Suprapubic skin (tissue), 4 donors: ENCODE results near the gene CDK5RAP2. TPM values are rescaled to one million over a fixed set of nuclear protein-coding genes. Genes with fewer than 3 reads are reported as not detected.

ENCODE experiments used
- DNase-seq, 2 donors: peaks; one replicate each; pipeline ENCODE4 v3.0.0-alpha.2; 2019; ENCODE audit warnings: low spot score in 2 of 2
- H3K27ac ChIP-seq: fragments of 200-600 bp; sonication (generic); one replicate; pipeline ENCODE4 v1.5.1; 2019
- H3K27me3 ChIP-seq: fragments of 200-600 bp; sonication (generic); one replicate; pipeline ENCODE4 v1.5.1; 2019
- H3K36me3 ChIP-seq: fragments of 200-600 bp; sonication (generic); one replicate; pipeline ENCODE4 v1.5.1; 2019
- H3K4me1 ChIP-seq: fragments of 200-600 bp; sonication (generic); one replicate; pipeline ENCODE4 v1.5.1; 2019
- H3K4me3 ChIP-seq: fragments of 200-600 bp; sonication (generic); one replicate; pipeline ENCODE4 v1.5.1; 2019; ENCODE audit warnings: mild to moderate bottlenecking
- H3K9me3 ChIP-seq: fragments of 200-600 bp; sonication (generic); one replicate; pipeline ENCODE4 v1.5.1; 2019
- EP300 ChIP-seq: sonication (generic); formaldehyde crosslinking; IDR thresholded peaks from one replicate; pipeline ENCODE4 v1.6.1; 2017; ENCODE audit warnings: antibody characterized with exemption
- POLR2A ChIP-seq, 2 donors: fragments of 450-650 bp; IDR thresholded peaks; one replicate each; pipeline ENCODE4 v1.6.1; 2017; ENCODE audit warnings: antibody characterized with exemption in 2 of 2, mild to moderate bottlenecking in 2 of 2, moderate library complexity in 2 of 2
- POLR2AphosphoS5 ChIP-seq, 3 donors: sonication (generic); formaldehyde crosslinking; IDR thresholded peaks; one replicate each; pipeline ENCODE4 v1.6.1; 2017; ENCODE audit warnings: antibody characterized with exemption in 3 of 3
- WGBS: methylation state at CpG from one replicate; pipeline ENCODE4 v1.1.5; 2018; 5-methylcytosine and 5-hydroxymethylcytosine counted together
- total RNA-seq, 4 donors: library from RNA; depleted of rRNA; stranded (reverse); fragments of >200 nt; gene quantifications; one replicate each; pipeline ENCODE4 v1.1.0, GENCODE V29; 2016
- TF ChIP-seq, protein P1 (sequence below), 2 donors: fragments of 200-600 bp in 1 of 2; fragments of 450-650 bp in 1 of 2; sonication (generic) in 1 of 2; IDR thresholded peaks; one replicate each; pipeline ENCODE4 v1.5.1; 2016 to 2019; ENCODE audit warnings: antibody characterized with exemption in 2 of 2, mild to moderate bottlenecking in 1 of 2, moderate library complexity in 1 of 2

The CDK5RAP2 gene
- total RNA-seq, 4 donors from 2014 or later, result 60.1 to 105 (median 64.3) TPM

GRCh38 chr9:120569556-120569955 lies 10.4 kb downstream of the CDK5RAP2 start:
- no peak overlapping the region for H3K27ac ChIP-seq
- WGBS, result 90% methylated on average over 5 of the region's 5 CpGs
- H3K36me3 ChIP-seq, result peaks cover 71% of the 10 kb centered on the region
- no peak overlapping the region for H3K4me3 ChIP-seq
- DNase-seq, result no peak
- TF ChIP-seq POLR2AphosphoS5 (IDR thresholded peaks at IDR 0.05), result no peak
- TF ChIP-seq, protein P1, sequence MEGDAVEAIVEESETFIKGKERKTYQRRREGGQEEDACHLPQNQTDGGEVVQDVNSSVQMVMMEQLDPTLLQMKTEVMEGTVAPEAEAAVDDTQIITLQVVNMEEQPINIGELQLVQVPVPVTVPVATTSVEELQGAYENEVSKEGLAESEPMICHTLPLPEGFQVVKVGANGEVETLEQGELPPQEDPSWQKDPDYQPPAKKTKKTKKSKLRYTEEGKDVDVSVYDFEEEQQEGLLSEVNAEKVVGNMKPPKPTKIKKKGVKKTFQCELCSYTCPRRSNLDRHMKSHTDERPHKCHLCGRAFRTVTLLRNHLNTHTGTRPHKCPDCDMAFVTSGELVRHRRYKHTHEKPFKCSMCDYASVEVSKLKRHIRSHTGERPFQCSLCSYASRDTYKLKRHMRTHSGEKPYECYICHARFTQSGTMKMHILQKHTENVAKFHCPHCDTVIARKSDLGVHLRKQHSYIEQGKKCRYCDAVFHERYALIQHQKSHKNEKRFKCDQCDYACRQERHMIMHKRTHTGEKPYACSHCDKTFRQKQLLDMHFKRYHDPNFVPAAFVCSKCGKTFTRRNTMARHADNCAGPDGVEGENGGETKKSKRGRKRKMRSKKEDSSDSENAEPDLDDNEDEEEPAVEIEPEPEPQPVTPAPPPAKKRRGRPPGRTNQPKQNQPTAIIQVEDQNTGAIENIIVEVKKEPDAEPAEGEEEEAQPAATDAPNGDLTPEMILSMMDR (IDR thresholded peaks at IDR 0.05), result no peak
- no peak for TF ChIP-seq POLR2A (IDR thresholded peaks at IDR 0.05)
- TF ChIP-seq EP300, result no peak
- no peaks in the 10 kb centered on the region for H3K27me3 ChIP-seq
- H3K4me1 ChIP-seq, result peaks cover 12% of the 10 kb centered on the region
- H3K9me3 ChIP-seq, result no peaks in the 10 kb centered on the region

DNA sequence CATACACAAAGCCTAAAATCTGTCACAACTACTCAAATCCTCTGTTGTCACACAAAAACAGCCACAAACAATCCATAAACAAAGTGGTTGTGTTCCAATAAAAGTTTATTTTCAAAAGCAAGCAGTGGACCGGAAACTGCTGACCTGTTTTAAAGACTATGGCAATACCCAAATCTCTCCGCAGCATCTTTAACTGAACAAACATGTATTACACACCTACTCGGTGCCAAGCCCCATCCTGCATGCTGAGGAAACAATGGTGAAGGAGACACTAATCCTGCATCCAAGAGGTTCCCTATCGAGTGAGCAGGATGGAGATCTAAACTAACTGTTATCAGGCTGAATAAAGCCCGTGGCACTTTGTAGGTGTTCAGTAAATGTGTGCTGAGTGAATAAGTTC lies 11.2 kb downstream of the CDK5RAP2 start:
- Histone ChIP-seq H3K27ac (no peak overlapping the region), H3K9me3 (no peaks in the 10 kb centered on the region), H3K4me3 (no peak overlapping the region), H3K36me3 (peaks cover 73% of the 10 kb centered on the region), H3K27me3 (no peaks in the 10 kb centered on the region), H3K4me1 (peaks cover 12% of the 10 kb centered on the region)
- 98% methylated on average over 5 of the region's 5 CpGs for WGBS
- TF ChIP-seq EP300 (no peak), POLR2AphosphoS5 (IDR thresholded peaks at IDR 0.05) (no peak), POLR2A (IDR thresholded peaks at IDR 0.05) (no peak)
- TF ChIP-seq, protein P1 (IDR thresholded peaks at IDR 0.05), result no peak
- no peak for DNase-seq

GRCh38 chr9:120567874-120568273 lies 12.1 kb downstream of the CDK5RAP2 start:
- no peak overlapping the region for H3K4me3 ChIP-seq
- WGBS, result 95% methylated on average over 4 of the region's 4 CpGs
- no peaks in the 10 kb centered on the region for H3K27me3 ChIP-seq
- peaks cover 77% of the 10 kb centered on the region for H3K36me3 ChIP-seq
- peaks cover 19% of the 10 kb centered on the region for H3K4me1 ChIP-seq
- TF ChIP-seq, protein P1 (IDR thresholded peaks at IDR 0.05), result no peak
- TF ChIP-seq EP300, result no peak
- TF ChIP-seq POLR2AphosphoS5 (IDR thresholded peaks at IDR 0.05), result no peak
- no peak for TF ChIP-seq POLR2A (IDR thresholded peaks at IDR 0.05)
- DNase-seq, result no peak
- H3K27ac ChIP-seq, result no peak overlapping the region
- H3K9me3 ChIP-seq, result no peaks in the 10 kb centered on the region

GRCh38 chr9:120567081-120567480 lies 12.9 kb downstream of the CDK5RAP2 start:
- peaks cover 20% of the 10 kb centered on the region for H3K4me1 ChIP-seq
- WGBS, result 77% methylated on average over 3 of the region's 3 CpGs
- TF ChIP-seq, protein P1 (IDR thresholded peaks at IDR 0.05), result no peak
- H3K36me3 ChIP-seq, result peaks cover 77% of the 10 kb centered on the region
- no peaks in the 10 kb centered on the region for H3K27me3 ChIP-seq
- H3K27ac ChIP-seq, result no peak overlapping the region
- DNase-seq, result no peak
- H3K9me3 ChIP-seq, result no peaks in the 10 kb centered on the region
- no peak overlapping the region for H3K4me3 ChIP-seq

DNA sequence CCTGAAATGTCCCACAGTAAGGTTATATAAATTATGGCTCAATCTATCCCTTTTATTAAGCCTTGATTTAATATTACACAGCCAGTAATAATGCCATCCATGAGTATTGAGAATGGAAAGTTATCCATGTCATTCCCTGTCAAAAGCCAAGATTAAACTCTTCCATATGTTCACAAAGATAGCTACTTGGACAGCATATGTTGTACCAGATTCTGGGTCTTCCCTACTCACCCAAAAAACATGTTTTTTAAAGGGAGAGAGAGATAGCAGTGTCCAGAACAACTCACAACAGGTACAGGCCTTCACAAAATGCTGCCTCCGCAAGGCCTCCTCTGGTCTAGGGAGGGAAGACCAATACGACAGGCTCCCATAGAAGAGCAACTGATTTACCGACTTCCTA lies 15.4 kb downstream of the CDK5RAP2 start:
- H3K27ac ChIP-seq, result no peak overlapping the region
- 95% methylated on average over 3 of the region's 3 CpGs for WGBS
- no peaks in the 10 kb centered on the region for H3K27me3 ChIP-seq
- H3K4me3 ChIP-seq, result no peak overlapping the region
- no peaks in the 10 kb centered on the region for H3K9me3 ChIP-seq
- DNase-seq, result no peak
- H3K4me1 ChIP-seq, result peaks cover 7% of the 10 kb centered on the region
- peaks cover 52% of the 10 kb centered on the region for H3K36me3 ChIP-seq
- TF ChIP-seq POLR2A (IDR thresholded peaks at IDR 0.05) (no peak), POLR2AphosphoS5 (IDR thresholded peaks at IDR 0.05) (no peak), EP300 (no peak)
- TF ChIP-seq, protein P1 (IDR thresholded peaks at IDR 0.05), result no peak
